Measurements from ENCODE around the gene RIIAD1. TPM values are rescaled to one million over a fixed set of nuclear protein-coding genes. Genes with fewer than 3 reads are reported as not detected.

Gene RIIAD1
- total RNA-seq, 1 experiment from 2014 or later: not detected

- TF ChIP-seq CTCF (conservative IDR thresholded peaks at IDR 0.05) (no peak), EZH2 (IDR thresholded peaks at IDR 0.05; ENCODE audit: low read depth) (no peak)
- Histone ChIP-seq H3K4me3 (no peak overlapping the region), H3K4me1 (replicated peaks; ENCODE audit: insufficient read depth) (no peaks in the 10 kb centered on the region), H3K79me2 (ENCODE audit: low read depth) (no peaks in the 10 kb centered on the region), H3F3A (ENCODE audit: insufficient read depth, low read depth) (peaks cover 11% of the 10 kb centered on the region), H2AFZ (no peak overlapping the region), H3K9me3 (ENCODE audit: insufficient read depth, low read depth) (no peaks in the 10 kb centered on the region; the same call in 1 of the 2 replicates), H3K4me2 (no peak overlapping the region), H3K36me3 (ENCODE audit: low read depth) (no peaks in the 10 kb centered on the region), H4K20me1 (ENCODE audit: insufficient read depth) (no peaks in the 10 kb centered on the region), H3K27me3 (ENCODE audit: insufficient read depth, low read depth) (no peaks in the 10 kb centered on the region), H3K27ac (no peak overlapping the region), H3K9me2 (ENCODE audit: insufficient read depth) (no peaks in the 10 kb centered on the region)
- no TSS peak for BruUV-seq (replicated peaks)
- ChIA-PET POLR2A (ENCODE audit: unreplicated experiment) (no interaction called here), CTCF (interaction anchor here (0.6 kb wide), 6 partner anchors 78 to 653 kb away, joined by 3 to 16 read pairs (median 5); no protein-coding TSS in a partner anchor)
- DNase-seq: no peak
- intact Hi-C loops (cut with micrococcal nuclease; ENCODE audit: unreplicated experiment): loop anchor here (5.0 kb wide), 1 partner anchor 100 kb away; no protein-coding TSS in a partner anchor
Observed at GRCh38 chr1:151692226-151692625, 29.1 kb upstream of the RIIAD1 start.

- BruUV-seq (replicated peaks): no TSS peak
- Histone ChIP-seq H3K36me3 (ENCODE audit: low read depth) (no peaks in the 10 kb centered on the region), H3K9me2 (ENCODE audit: insufficient read depth) (no peaks in the 10 kb centered on the region), H3K4me3 (no peak overlapping the region), H3K79me2 (ENCODE audit: low read depth) (no peaks in the 10 kb centered on the region), H2AFZ (no peak overlapping the region), H4K20me1 (ENCODE audit: insufficient read depth) (no peaks in the 10 kb centered on the region), H3K4me2 (no peak overlapping the region), H3K9me3 (ENCODE audit: insufficient read depth, low read depth) (no peaks in the 10 kb centered on the region; the same call in 1 of the 2 replicates), H3F3A (ENCODE audit: insufficient read depth, low read depth) (peaks cover 11% of the 10 kb centered on the region), H3K27me3 (ENCODE audit: insufficient read depth, low read depth) (no peaks in the 10 kb centered on the region), H3K4me1 (replicated peaks; ENCODE audit: insufficient read depth) (no peaks in the 10 kb centered on the region), H3K27ac (no peak overlapping the region)
- POLR2A ChIA-PET (ENCODE audit: unreplicated experiment): no interaction called here
- CTCF ChIA-PET: interaction anchor here (0.6 to 0.7 kb wide), 3 partner anchors 58 to 287 kb away, joined by 3 to 6 read pairs (median 5); no protein-coding TSS in a partner anchor
- DNase-seq: no peak
- intact Hi-C loops (cut with micrococcal nuclease; ENCODE audit: unreplicated experiment): loop anchor here (1.0 to 5.0 kb wide), 2 partner anchors 101 to 143 kb away; no protein-coding TSS in a partner anchor
- TF ChIP-seq EZH2 (IDR thresholded peaks at IDR 0.05; ENCODE audit: low read depth): no peak
- TF ChIP-seq CTCF (conservative IDR thresholded peaks at IDR 0.05): peak; percentile 72
Observed at GRCh38 chr1:151693057-151693651, 28.2 kb upstream of the RIIAD1 start.

GRCh38 chr1:151701515-151701914 lies 19.8 kb upstream of the RIIAD1 start:
- POLR2A ChIA-PET (ENCODE audit: unreplicated experiment): no interaction called here

More at GRCh38 chr1:151701515-151701914, 19.8 kb upstream of the RIIAD1 start:
- no TSS peak for BruUV-seq (replicated peaks)
- H2AFZ ChIP-seq: no peak overlapping the region
- no peaks in the 10 kb centered on the region for H3K9me2 ChIP-seq (ENCODE audit: insufficient read depth)
- no peak overlapping the region for H3K4me2 ChIP-seq
- H4K20me1 ChIP-seq (ENCODE audit: insufficient read depth): no peaks in the 10 kb centered on the region
- H3K27ac ChIP-seq: no peak overlapping the region
- CTCF ChIA-PET: no interaction called here
- no peaks in the 10 kb centered on the region for H3K79me2 ChIP-seq (ENCODE audit: low read depth)
- no peak for DNase-seq
- H3K4me3 ChIP-seq: no peak overlapping the region
- H3K9me3 ChIP-seq (ENCODE audit: insufficient read depth, low read depth): no peaks in the 10 kb centered on the region
- no peaks in the 10 kb centered on the region for H3K36me3 ChIP-seq (ENCODE audit: low read depth)
- H3F3A ChIP-seq (ENCODE audit: insufficient read depth, low read depth): no peaks in the 10 kb centered on the region
- H3K27me3 ChIP-seq (ENCODE audit: insufficient read depth, low read depth): no peaks in the 10 kb centered on the region
- TF ChIP-seq EZH2 (IDR thresholded peaks at IDR 0.05; ENCODE audit: low read depth) (no peak), CTCF (conservative IDR thresholded peaks at IDR 0.05) (no peak)
- intact Hi-C loops (cut with micrococcal nuclease; ENCODE audit: unreplicated experiment): no loop called here
- H3K4me1 ChIP-seq (replicated peaks; ENCODE audit: insufficient read depth): no peaks in the 10 kb centered on the region

Measured in PC-9 (cell line).